HepG2 (cell line): ENCODE data around the gene DNAH9. TPM values are rescaled to one million over a fixed set of nuclear protein-coding genes. Genes with fewer than 3 reads are reported as not detected.

Experiments used
- ATAC-seq: fragments of 200-7000 bp; cut with Tn5 transposase; 3 replicates; pipeline ENCODE4 v1.9.1; 2020; ENCODE audit warnings: mild to moderate bottlenecking, moderate library complexity
- BruUV-seq: library from RNA; stranded (reverse); fragments of 400-500 nt; replicated peaks from 2 replicates; lab custom pipeline; 2021; lab: Mats Ljungman, UMichigan
- CTCF ChIA-PET: fragments of 300-600 bp; formaldehyde crosslinking; extraction: SDS; loops from one replicate; lab custom pipeline; 2021; ENCODE audit warnings: low total read pairs, inconsistent platforms, low intra/inter-chr PET ratio; lab: Yijun Ruan, JAX
- POLR2A ChIA-PET: fragments of 350-600 bp; sonication (Branson Sonifier 250); formaldehyde crosslinking; loops from one replicate; lab custom pipeline; 2020; ENCODE audit warnings: antibody characterized with exemption, inconsistent platforms; lab: Yijun Ruan, JAX
- DNase-seq: peaks from one replicate; pipeline ENCODE4 v3.0.0-alpha.2; 2015; ENCODE audit warnings: low spot score
- FAIRE-seq: peaks from 3 replicates; lab custom pipeline; 2011; peaks lifted over from hg19 to GRCh38; lab: Jason Lieb, UNC
- H2AFZ ChIP-seq: one replicate; pipeline ENCODE4 v1.6.1; 2011; ENCODE audit warnings: low read length, inconsistent platforms
- H3K27ac ChIP-seq: fragments of 300-600 bp; 3 replicates; pipeline ENCODE4 v1.8.0; 2011; ENCODE audit warnings: mixed run types, mild to moderate bottlenecking, mixed read lengths, low read length, inconsistent platforms; ENCODE audit not compliant: insufficient read depth; ENCODE audit errors: extremely low read length
- H3K27me3 ChIP-seq, 2 experiments: fragments of 200-600 bp in 1 of 2; 2 replicates in 1 of 2; 3 replicates in 1 of 2; pipeline versions ENCODE4 v1.6.0 to v1.8.0; 2011; ENCODE audit warnings: low read length in 2 of 2, mild to moderate bottlenecking in 2 of 2, moderate library complexity in 2 of 2, inconsistent platforms in 1 of 2; ENCODE audit not compliant: insufficient read depth in 2 of 2, control insufficient read depth in 1 of 2
- H3K36me3 ChIP-seq, 2 experiments: fragments of 200-600 bp in 1 of 2; replicated peaks in 1 of 2; 2 replicates in 1 of 2; 3 replicates in 1 of 2; pipeline versions ENCODE4 v1.5.1 to v1.8.0; 2011; ENCODE audit warnings: low read length in 2 of 2, inconsistent platforms in 1 of 2; ENCODE audit not compliant: insufficient read depth in 2 of 2, control insufficient read depth in 1 of 2
- H3K4me1 ChIP-seq: 2 replicates; pipeline ENCODE4 v1.5.1; 2012; ENCODE audit warnings: low read length, inconsistent platforms; ENCODE audit not compliant: insufficient read depth
- H3K4me2 ChIP-seq: 2 replicates; pipeline ENCODE4 v1.6.0; 2011; ENCODE audit warnings: low read depth, low read length, inconsistent platforms
- H3K4me3 ChIP-seq, 3 experiments: fragments of 200-600 bp in 1 of 3; sonication (generic), shearing (Covaris generic) in 1 of 3; replicated peaks in 1 of 3; 2 replicates each; pipeline ENCODE4 v1.5.1; 2011 to 2016; ENCODE audit warnings: low read length in 3 of 3, inconsistent platforms in 2 of 3, low read depth in 2 of 3, mild to moderate bottlenecking in 2 of 3, control low read depth in 1 of 3, mixed read lengths in 1 of 3; ENCODE audit not compliant: insufficient read depth in 1 of 3
- H3K79me2 ChIP-seq: one replicate; pipeline ENCODE4 v1.6.1; 2011; ENCODE audit warnings: low read length, inconsistent platforms; ENCODE audit not compliant: insufficient read depth
- H3K9ac ChIP-seq: 2 replicates; pipeline ENCODE4 v1.6.0; 2011; ENCODE audit warnings: mild to moderate bottlenecking, low read depth, low read length, inconsistent platforms; ENCODE audit not compliant: insufficient read depth
- H3K9me3 ChIP-seq: 2 replicates; pipeline ENCODE4 v1.5.1; 2012; ENCODE audit warnings: mild to moderate bottlenecking, low read length
- H4K20me1 ChIP-seq: 2 replicates; pipeline ENCODE4 v1.6.0; 2011; ENCODE audit warnings: inconsistent platforms, mild to moderate bottlenecking, low read length, moderate library complexity; ENCODE audit not compliant: insufficient read depth
- AGO2 ChIP-seq: fragments of 200-400 bp; formaldehyde crosslinking; optimal IDR thresholded peaks from 2 replicates; pipeline ENCODE3; 2017; ENCODE audit warnings: mild to moderate bottlenecking, low read depth, low read length, moderate library complexity
- BRCA1 ChIP-seq: sonication (generic); formaldehyde crosslinking; IDR thresholded peaks from 2 replicates; pipeline ENCODE4 v1.4.0; 2020; ENCODE audit warnings: missing genetic modification reagents
- FOXC1 ChIP-seq: sonication (generic); formaldehyde crosslinking; IDR thresholded peaks from 2 replicates; pipeline ENCODE4 v1.8.0; 2022; ENCODE audit warnings: mild to moderate bottlenecking, missing genetic modification reagents, borderline replicate concordance
- HIC2 ChIP-seq: sonication (generic); formaldehyde crosslinking; IDR thresholded peaks from 2 replicates; pipeline ENCODE4 v1.9.0; 2022; ENCODE audit warnings: low read depth, missing genetic modification reagents
- HNRNPLL ChIP-seq: fragments of 200-400 bp; formaldehyde crosslinking; IDR thresholded peaks from 2 replicates; pipeline ENCODE4 v1.6.1; 2017; ENCODE audit warnings: mild to moderate bottlenecking, low read depth, low read length; ENCODE audit not compliant: poor library complexity, severe bottlenecking
- KLF13 ChIP-seq: sonication (generic); formaldehyde crosslinking; IDR thresholded peaks from 2 replicates; pipeline ENCODE4 v1.4.0; 2020; ENCODE audit warnings: mild to moderate bottlenecking, missing genetic modification reagents
- SALL2 ChIP-seq: sonication (generic); formaldehyde crosslinking; IDR thresholded peaks from 2 replicates; pipeline ENCODE4 v1.8.1; 2023; ENCODE audit warnings: mild to moderate bottlenecking, missing genetic modification reagents, inconsistent platforms
- SNAI1 ChIP-seq: sonication (generic); formaldehyde crosslinking; IDR thresholded peaks from 2 replicates; pipeline ENCODE4 v1.5.0; 2020; ENCODE audit warnings: mild to moderate bottlenecking, missing genetic modification reagents, borderline replicate concordance
- SNAPC5 ChIP-seq: sonication (generic); formaldehyde crosslinking; IDR thresholded peaks from 2 replicates; pipeline ENCODE4 v1.8.1; 2023; ENCODE audit warnings: mild to moderate bottlenecking, missing genetic modification reagents, borderline replicate concordance
- TMF1 ChIP-seq: sonication (generic); formaldehyde crosslinking; IDR thresholded peaks from 2 replicates; pipeline ENCODE4 v1.8.1; 2022; ENCODE audit warnings: low read depth, missing genetic modification reagents
- TOPORS ChIP-seq: sonication (generic); formaldehyde crosslinking; IDR thresholded peaks from 2 replicates; pipeline ENCODE4 v1.8.0; 2023; ENCODE audit warnings: mild to moderate bottlenecking, missing genetic modification reagents
- ZFP37 ChIP-seq: sonication (generic); formaldehyde crosslinking; IDR thresholded peaks from 2 replicates; pipeline ENCODE4 v1.4.0; 2020; ENCODE audit warnings: missing genetic modification reagents, borderline replicate concordance
- ZFP41 ChIP-seq: sonication (generic); formaldehyde crosslinking; IDR thresholded peaks from 2 replicates; pipeline ENCODE4 v1.4.0; 2020; ENCODE audit warnings: mild to moderate bottlenecking, missing genetic modification reagents, borderline replicate concordance
- WGBS: methylation state at CpG from one replicate; pipeline ENCODE4 v1.1.6; 2017; ENCODE audit warnings: low lambda C conversion rate; 5-methylcytosine and 5-hydroxymethylcytosine counted together
- in situ Hi-C: cut with HindIII; loops from 2 replicates; pipeline ENCODE4 v1.10.0; 2017; ENCODE audit warnings: low pct_unique_long_range_greater_than_20kb; ENCODE audit not compliant: extremely low pct_ligation_motif_present
- intact Hi-C: fragments of 100-400 bp; cut with micrococcal nuclease; formaldehyde crosslinking; loops from one replicate; pipeline ENCODE4 v1.10.0; 2022; ENCODE audit not compliant: unreplicated experiment
- polyA plus RNA-seq, 8 experiments: library from polyadenylated mRNA; depleted of rRNA in 3 of 8; stranded (reverse) in 7 of 8; unstranded in 1 of 8; fragments of >200 nt; fragmentation: Illumina TruSeq in 4 of 8; extraction: Trizol in 4 of 8; gene quantifications; 2 replicates each; pipeline versions ENCODE4 v1.2.1 to v1.2.3, GENCODE V29; 2011 to 2016; ENCODE audit warnings: low read depth in 4 of 8, missing spikeins in 1 of 8, mixed read lengths in 1 of 8; ENCODE audit not compliant: insufficient read depth in 1 of 8
- total RNA-seq, 5 experiments: library from RNA; depleted of rRNA; stranded (reverse); fragments of >200 nt; fragmentation: Illumina TruSeq; extraction: Trizol; gene quantifications; 2 replicates each; pipeline ENCODE4 v1.2.3, GENCODE V29; 2016; ENCODE audit warnings: low read depth in 1 of 5
- TF ChIP-seq, protein P1 (sequence below): IDR thresholded peaks from 2 replicates; pipeline ENCODE4 v1.6.1; 2016; ENCODE audit warnings: mild to moderate bottlenecking
- TF ChIP-seq, protein P2 (sequence below): sonication (generic); formaldehyde crosslinking; conservative IDR thresholded peaks from 2 replicates; pipeline ENCODE4 v1.4.0; 2020; ENCODE audit warnings: missing genetic modification reagents

The DNAH9 gene
- total and polyA plus RNA-seq, 2 of the 13 experiments (the other 11 are each of a cell fraction or from before 2014, with no cell fraction given): not detected

DNA sequence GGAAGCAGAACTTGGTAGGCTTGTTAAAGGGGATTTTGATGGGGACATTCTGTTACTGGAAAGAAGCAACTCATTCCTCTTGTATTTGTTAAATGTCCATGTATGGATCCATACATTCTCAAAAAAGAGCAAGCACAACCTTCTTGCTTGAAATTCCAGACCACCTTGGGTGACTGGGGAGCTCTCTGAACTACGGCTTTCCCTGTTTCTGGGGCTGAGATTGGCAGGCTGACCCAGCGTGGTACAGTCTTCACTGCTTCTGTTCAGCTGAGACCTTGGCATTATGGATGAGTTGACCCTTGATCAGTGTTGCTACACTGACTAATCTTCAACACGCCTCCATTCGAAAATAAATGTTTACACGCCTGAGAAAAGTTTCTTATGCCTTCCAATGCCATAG, 38.5 kb downstream of the DNAH9 start:
- POLR2A ChIA-PET: no interaction called here
- CTCF ChIA-PET: no interaction called here
- ATAC-seq (no peak), FAIRE-seq (no peak), DNase-seq (no peak)
- no TSS peak for BruUV-seq
- Histone ChIP-seq H3K4me1 (no peaks in the 10 kb centered on the region), H3K9me3 (no peaks in the 10 kb centered on the region), H3K27me3 (no peaks in the 10 kb centered on the region; a peak in 1 of 5 replicates), H3K79me2 (no peaks in the 10 kb centered on the region), H3K4me3 (no peak overlapping the region), H3K9ac (no peak overlapping the region), H2AFZ (no peak overlapping the region), H4K20me1 (no peaks in the 10 kb centered on the region), H3K4me2 (no peak overlapping the region), H3K27ac (no peak overlapping the region), H3K36me3 (no peaks in the 10 kb centered on the region)
- in situ Hi-C loops: no loop called here
- WGBS: 0% methylated on average over 3 of the region's 5 CpGs
- intact Hi-C loops: no loop called here
- TF ChIP-seq HIC2 (CRISPR knock-in tag) (no peak), TMF1 (no peak), AGO2 (no peak), KLF13 (CRISPR knock-in tag) (no peak), SALL2 (CRISPR knock-in tag) (no peak), HNRNPLL (no peak), ZFP37 (CRISPR knock-in tag) (no peak)

DNA sequence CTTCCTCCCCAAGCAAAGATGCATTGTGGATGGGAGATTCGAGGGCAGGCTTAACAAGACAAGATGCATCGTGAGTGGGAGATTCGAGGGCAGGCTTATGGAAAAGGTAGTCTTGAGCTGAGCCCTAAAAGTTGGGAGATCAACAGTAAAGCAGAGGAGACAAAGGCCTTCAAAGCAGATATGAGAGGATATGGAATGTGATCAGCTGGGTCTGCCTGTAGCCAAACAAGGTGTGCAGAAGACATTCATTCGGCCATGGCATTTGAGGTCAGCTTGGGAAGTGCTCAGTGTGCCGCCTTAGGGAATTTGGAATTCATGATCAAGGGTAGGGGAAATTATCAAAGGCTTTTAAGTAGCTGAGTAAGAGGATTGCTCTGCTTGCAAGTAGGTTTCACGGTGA, 39.5 kb downstream of the DNAH9 start:
- WGBS: 34% methylated on average over 6 of the region's 6 CpGs
- no peak for ATAC-seq
- TF ChIP-seq, protein P1, sequence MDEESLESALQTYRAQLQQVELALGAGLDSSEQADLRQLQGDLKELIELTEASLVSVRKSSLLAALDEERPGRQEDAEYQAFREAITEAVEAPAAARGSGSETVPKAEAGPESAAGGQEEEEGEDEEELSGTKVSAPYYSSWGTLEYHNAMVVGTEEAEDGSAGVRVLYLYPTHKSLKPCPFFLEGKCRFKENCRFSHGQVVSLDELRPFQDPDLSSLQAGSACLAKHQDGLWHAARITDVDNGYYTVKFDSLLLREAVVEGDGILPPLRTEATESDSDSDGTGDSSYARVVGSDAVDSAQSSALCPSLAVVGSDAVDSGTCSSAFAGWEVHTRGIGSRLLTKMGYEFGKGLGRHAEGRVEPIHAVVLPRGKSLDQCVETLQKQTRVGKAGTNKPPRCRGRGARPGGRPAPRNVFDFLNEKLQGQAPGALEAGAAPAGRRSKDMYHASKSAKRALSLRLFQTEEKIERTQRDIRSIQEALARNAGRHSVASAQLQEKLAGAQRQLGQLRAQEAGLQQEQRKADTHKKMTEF (CRISPR knock-in tag): no peak
- TF ChIP-seq, protein P2, sequence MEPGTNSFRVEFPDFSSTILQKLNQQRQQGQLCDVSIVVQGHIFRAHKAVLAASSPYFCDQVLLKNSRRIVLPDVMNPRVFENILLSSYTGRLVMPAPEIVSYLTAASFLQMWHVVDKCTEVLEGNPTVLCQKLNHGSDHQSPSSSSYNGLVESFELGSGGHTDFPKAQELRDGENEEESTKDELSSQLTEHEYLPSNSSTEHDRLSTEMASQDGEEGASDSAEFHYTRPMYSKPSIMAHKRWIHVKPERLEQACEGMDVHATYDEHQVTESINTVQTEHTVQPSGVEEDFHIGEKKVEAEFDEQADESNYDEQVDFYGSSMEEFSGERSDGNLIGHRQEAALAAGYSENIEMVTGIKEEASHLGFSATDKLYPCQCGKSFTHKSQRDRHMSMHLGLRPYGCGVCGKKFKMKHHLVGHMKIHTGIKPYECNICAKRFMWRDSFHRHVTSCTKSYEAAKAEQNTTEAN: no peak
- no peak for TF ChIP-seq TMF1
- no peak for TF ChIP-seq SNAI1 (CRISPR knock-in tag)
- no peak for TF ChIP-seq FOXC1 (CRISPR knock-in tag)
- no peak for TF ChIP-seq BRCA1 (CRISPR knock-in tag)
- no peak for TF ChIP-seq ZFP41 (CRISPR knock-in tag)
- TF ChIP-seq TOPORS (CRISPR knock-in tag): no peak
- TF ChIP-seq SNAPC5 (CRISPR knock-in tag): no peak

More for the DNA sequence above, 39.5 kb downstream of the DNAH9 start:
- BruUV-seq: no TSS peak
- Histone ChIP-seq H3K9me3 (no peaks in the 10 kb centered on the region), H3K4me3 (no peak overlapping the region), H2AFZ (no peak overlapping the region), H3K9ac (no peak overlapping the region), H3K4me1 (no peaks in the 10 kb centered on the region), H3K27me3 (no peaks in the 10 kb centered on the region; a peak in 1 of 5 replicates), H3K4me2 (no peak overlapping the region), H4K20me1 (no peaks in the 10 kb centered on the region), H3K79me2 (no peaks in the 10 kb centered on the region), H3K36me3 (no peaks in the 10 kb centered on the region), H3K27ac (no peak overlapping the region)
- in situ Hi-C loops (no loop called here), intact Hi-C loops (no loop called here)
- ChIA-PET CTCF (no interaction called here), POLR2A (no interaction called here)
- no peak for FAIRE-seq
- DNase-seq: no peak
